Measurements from ENCODE around the gene SLIT3.
A peak's percentile ranks its signal among the peaks of the same experiment; 100 is the strongest.

Gene SLIT3

GRCh38 chr5:168946363-168946762, 354.6 kb downstream of the SLIT3 start:
- DNase-seq: no peak

- DNase-seq: no peak
These were observed 356.9 kb downstream of the SLIT3 start for GRCh38 chr5:168944004-168944403.

GRCh38 chr5:168943091-168943884, 357.7 kb downstream of the SLIT3 start:
- DNase-seq: no peak

GRCh38 chr5:168941901-168942300, 359.0 kb downstream of the SLIT3 start:
- no peak for DNase-seq

GRCh38 chr5:168940712-168941111, 360.2 kb downstream of the SLIT3 start:
- no peak for DNase-seq

GRCh38 chr5:168939887-168940544, 360.9 kb downstream of the SLIT3 start:
- DNase-seq: peak; percentile 89

- no peak for DNase-seq
These were observed 361.7 kb downstream of the SLIT3 start for GRCh38 chr5:168939156-168939800.

GRCh38 chr5:168936511-168936910, 364.4 kb downstream of the SLIT3 start:
- DNase-seq: no peak

- DNase-seq: no peak
These were observed 365.8 kb downstream of the SLIT3 start for GRCh38 chr5:168935183-168935582.

- no peak for DNase-seq
These were observed 366.8 kb downstream of the SLIT3 start for GRCh38 chr5:168934169-168934568.

GRCh38 chr5:168932400-168933189, 368.3 kb downstream of the SLIT3 start:
- DNase-seq: no peak

GRCh38 chr5:168931638-168932345, 369.1 kb downstream of the SLIT3 start:
- no peak for DNase-seq

GRCh38 chr5:168929656-168930055, 371.3 kb downstream of the SLIT3 start:
- no peak for DNase-seq

GRCh38 chr5:168925160-168925559, 375.8 kb downstream of the SLIT3 start:
- no peak for DNase-seq

- DNase-seq: no peak
These were observed 379.6 kb downstream of the SLIT3 start for GRCh38 chr5:168921147-168921866.

GRCh38 chr5:168920019-168920810, 380.7 kb downstream of the SLIT3 start:
- no peak for DNase-seq

- no peak for DNase-seq
These were observed 382.9 kb downstream of the SLIT3 start for GRCh38 chr5:168917947-168918600.

- DNase-seq: no peak
These were observed 384.1 kb downstream of the SLIT3 start for GRCh38 chr5:168916852-168917251.

- DNase-seq: no peak
These were observed 384.7 kb downstream of the SLIT3 start for GRCh38 chr5:168916266-168916665.

GRCh38 chr5:168914491-168914890, 386.4 kb downstream of the SLIT3 start:
- no peak for DNase-seq
